HCT116 (cell line): ENCODE measurements around the gene SUSD3.

ENCODE experiments used
- ELF1 ChIP-seq: IDR thresholded peaks from 2 replicates; pipeline ENCODE4 v1.6.1; 2012; ENCODE audit warnings: low read depth, borderline replicate concordance
- EZH2phosphoT487 ChIP-seq: fragments of 200-600 bp; IDR thresholded peaks from 2 replicates; pipeline ENCODE4 v1.6.1; 2018; ENCODE audit warnings: antibody characterized with exemption, borderline replicate concordance
- POLR2A ChIP-seq: IDR thresholded peaks from 2 replicates; pipeline ENCODE4 v1.7.0; 2011; ENCODE audit warnings: borderline replicate concordance; ENCODE audit not compliant: insufficient read depth, insufficient read length; ENCODE audit errors: extremely low read depth
- POLR2AphosphoS5 ChIP-seq: IDR thresholded peaks from 2 replicates; pipeline ENCODE4 v1.6.1; 2011; ENCODE audit warnings: mild to moderate bottlenecking, low read depth, low read length, moderate library complexity
- RAD21 ChIP-seq: IDR thresholded peaks from 2 replicates; pipeline ENCODE4 v1.6.1; 2012; ENCODE audit warnings: low read depth, mild to moderate bottlenecking
- SP1 ChIP-seq: IDR thresholded peaks from 2 replicates; pipeline ENCODE4 v1.6.1; 2012; ENCODE audit warnings: low read depth
- SRF ChIP-seq: IDR thresholded peaks from 2 replicates; pipeline ENCODE4 v1.6.1; 2012; ENCODE audit warnings: low read depth
- TF ChIP-seq, protein P1 (sequence below), 3 experiments: fragments of 200-600 bp in 1 of 3; sonication (generic) in 1 of 3; IDR thresholded peaks in 2 of 3; conservative IDR thresholded peaks in 1 of 3; 2 replicates each; pipeline ENCODE4 v1.5.1; 2012 to 2017; ENCODE audit warnings: low read depth in 2 of 3, low read length in 2 of 3, antibody characterized with exemption in 1 of 3, borderline replicate concordance in 1 of 3, control low read depth in 1 of 3, mild to moderate bottlenecking in 1 of 3, mixed read lengths in 1 of 3, mixed run types in 1 of 3, moderate library complexity in 1 of 3; ENCODE audit not compliant: insufficient read depth in 1 of 3
- TF ChIP-seq, protein P2 (sequence below): IDR thresholded peaks from 2 replicates; pipeline ENCODE4 v1.6.1; 2012

DNA sequence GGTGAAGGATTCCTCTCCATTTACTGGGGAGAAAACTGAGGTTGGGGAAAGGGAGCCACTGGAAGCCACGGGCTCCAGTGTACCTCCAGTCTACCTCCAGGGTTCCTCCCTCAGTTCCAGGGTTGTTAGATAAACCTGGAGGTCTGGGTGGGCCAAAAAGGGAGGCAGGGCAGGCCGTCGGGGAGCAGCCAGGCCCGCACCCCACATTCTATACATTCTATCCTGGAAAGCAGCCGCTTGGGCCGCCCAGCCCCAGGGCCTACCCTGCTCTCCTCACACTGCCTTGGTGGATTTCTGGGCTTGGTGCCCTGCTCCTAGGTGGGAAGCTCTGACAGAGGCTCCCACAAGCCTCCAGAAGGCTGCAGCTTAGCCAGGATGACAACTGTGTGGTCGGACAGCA, 18.1 kb upstream of the SUSD3 start:
- TF ChIP-seq ELF1 (no peak), RAD21 (no peak), POLR2A (no peak), SP1 (no peak), EZH2phosphoT487 (no peak), POLR2AphosphoS5 (no peak), SRF (no peak)
- TF ChIP-seq, protein P1, sequence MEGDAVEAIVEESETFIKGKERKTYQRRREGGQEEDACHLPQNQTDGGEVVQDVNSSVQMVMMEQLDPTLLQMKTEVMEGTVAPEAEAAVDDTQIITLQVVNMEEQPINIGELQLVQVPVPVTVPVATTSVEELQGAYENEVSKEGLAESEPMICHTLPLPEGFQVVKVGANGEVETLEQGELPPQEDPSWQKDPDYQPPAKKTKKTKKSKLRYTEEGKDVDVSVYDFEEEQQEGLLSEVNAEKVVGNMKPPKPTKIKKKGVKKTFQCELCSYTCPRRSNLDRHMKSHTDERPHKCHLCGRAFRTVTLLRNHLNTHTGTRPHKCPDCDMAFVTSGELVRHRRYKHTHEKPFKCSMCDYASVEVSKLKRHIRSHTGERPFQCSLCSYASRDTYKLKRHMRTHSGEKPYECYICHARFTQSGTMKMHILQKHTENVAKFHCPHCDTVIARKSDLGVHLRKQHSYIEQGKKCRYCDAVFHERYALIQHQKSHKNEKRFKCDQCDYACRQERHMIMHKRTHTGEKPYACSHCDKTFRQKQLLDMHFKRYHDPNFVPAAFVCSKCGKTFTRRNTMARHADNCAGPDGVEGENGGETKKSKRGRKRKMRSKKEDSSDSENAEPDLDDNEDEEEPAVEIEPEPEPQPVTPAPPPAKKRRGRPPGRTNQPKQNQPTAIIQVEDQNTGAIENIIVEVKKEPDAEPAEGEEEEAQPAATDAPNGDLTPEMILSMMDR (IDR thresholded peaks at IDR 0.05 in 2 of 3, conservative IDR thresholded peaks at IDR 0.05 in 1 of 3; ENCODE audit: borderline replicate concordance in 1 of 3, insufficient read depth in 1 of 3, low read depth in 2 of 3, low read length in 2 of 3): no peak
- TF ChIP-seq, protein P2, sequence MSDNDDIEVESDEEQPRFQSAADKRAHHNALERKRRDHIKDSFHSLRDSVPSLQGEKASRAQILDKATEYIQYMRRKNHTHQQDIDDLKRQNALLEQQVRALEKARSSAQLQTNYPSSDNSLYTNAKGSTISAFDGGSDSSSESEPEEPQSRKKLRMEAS: no peak
